Mesenchymal stem cell (in vitro differentiated cells and primary cell): ENCODE measurements around the gene CNPPD1.

Source experiments
- DNase-seq: peaks from one replicate; pipeline ENCODE4 v3.0.0-alpha.2; 2013
- H2AFZ ChIP-seq: one replicate; pipeline ENCODE4 v1.6.1; 2013; ENCODE audit warnings: low read depth, mild to moderate bottlenecking, control low read depth, inconsistent platforms, low read length, moderate library complexity
- H2AK5ac ChIP-seq: 2 replicates; pipeline ENCODE4 v1.6.1; 2013; ENCODE audit warnings: low read length, moderate library complexity, mild to moderate bottlenecking, inconsistent platforms; ENCODE audit not compliant: severe bottlenecking
- H2BK120ac ChIP-seq: one replicate; pipeline ENCODE4 v1.6.1; 2013; ENCODE audit warnings: low read depth, mild to moderate bottlenecking, inconsistent platforms, low read length, moderate library complexity
- H2BK12ac ChIP-seq, 2 experiments: one replicate each; pipeline ENCODE4 v1.6.1; 2013; ENCODE audit warnings: inconsistent platforms in 2 of 2, low read length in 2 of 2, mild to moderate bottlenecking in 2 of 2, moderate library complexity in 2 of 2, control low read depth in 1 of 2
- H2BK15ac ChIP-seq: one replicate; pipeline ENCODE4 v1.6.1; 2013; ENCODE audit warnings: mild to moderate bottlenecking, low read depth, inconsistent platforms; ENCODE audit not compliant: poor library complexity, severe bottlenecking
- H2BK5ac ChIP-seq: 2 replicates; pipeline ENCODE4 v1.6.1; 2013; ENCODE audit warnings: low read depth, mild to moderate bottlenecking, low read length, control low read depth, inconsistent platforms; ENCODE audit not compliant: poor library complexity, severe bottlenecking
- H3K14ac ChIP-seq, 2 experiments: one replicate each; pipeline ENCODE4 v1.6.1; 2013; ENCODE audit warnings: inconsistent platforms in 2 of 2, low read length in 2 of 2, control low read depth in 1 of 2, mild to moderate bottlenecking in 1 of 2, moderate library complexity in 1 of 2
- H3K18ac ChIP-seq, 2 experiments: one replicate each; pipeline ENCODE4 v1.6.1; 2013; ENCODE audit warnings: inconsistent platforms in 2 of 2, low read length in 2 of 2, control low read depth in 1 of 2, low read depth in 1 of 2, mild to moderate bottlenecking in 1 of 2
- H3K23ac ChIP-seq, 2 experiments: one replicate each; pipeline ENCODE4 v1.6.1; 2013; ENCODE audit warnings: inconsistent platforms in 2 of 2, low read length in 2 of 2, mild to moderate bottlenecking in 2 of 2, moderate library complexity in 2 of 2, control low read depth in 1 of 2
- H3K27ac ChIP-seq: 2 replicates; pipeline ENCODE4 v1.5.1; 2013; ENCODE audit warnings: mild to moderate bottlenecking, moderate library complexity, low read length, control low read depth, inconsistent platforms; ENCODE audit not compliant: poor library complexity, severe bottlenecking
- H3K27me3 ChIP-seq, 2 experiments: 2 replicates each; pipeline versions ENCODE4 v1.6.1 to v1.7.0; 2013; ENCODE audit warnings: low read length in 2 of 2, mild to moderate bottlenecking in 2 of 2, moderate library complexity in 2 of 2, control low read depth in 1 of 2, inconsistent platforms in 1 of 2; ENCODE audit not compliant: control insufficient read depth in 1 of 2, insufficient read depth in 1 of 2
- H3K36me3 ChIP-seq, 2 experiments: 2 replicates each; pipeline versions ENCODE4 v1.6.1 to v1.7.0; 2013; ENCODE audit warnings: low read length in 2 of 2, control low read depth in 1 of 2, inconsistent platforms in 1 of 2, low read depth in 1 of 2, mild to moderate bottlenecking in 1 of 2; ENCODE audit not compliant: insufficient read depth in 2 of 2, control insufficient read depth in 1 of 2
- H3K4ac ChIP-seq, 2 experiments: one replicate each; pipeline ENCODE4 v1.6.1; 2013; ENCODE audit warnings: inconsistent platforms in 2 of 2, low read length in 2 of 2, mild to moderate bottlenecking in 2 of 2, moderate library complexity in 2 of 2, control low read depth in 1 of 2, low read depth in 1 of 2
- H3K4me1 ChIP-seq: 2 replicates; pipeline ENCODE4 v1.6.1; 2013; ENCODE audit warnings: low read depth, low read length, control low read depth; ENCODE audit not compliant: control insufficient read depth, insufficient read depth
- H3K4me2 ChIP-seq: 2 replicates; pipeline ENCODE4 v1.6.1; 2013; ENCODE audit warnings: low read length, mild to moderate bottlenecking, inconsistent platforms; ENCODE audit not compliant: poor library complexity, severe bottlenecking
- H3K4me3 ChIP-seq, 2 experiments: 2 replicates each; pipeline versions ENCODE4 v1.5.1 to v1.7.0; 2013; ENCODE audit warnings: low read length in 2 of 2, mild to moderate bottlenecking in 2 of 2, control low read depth in 1 of 2, low read depth in 1 of 2; ENCODE audit not compliant: insufficient read depth in 1 of 2
- H3K79me1 ChIP-seq: replicated peaks from 2 replicates; pipeline ENCODE4 v1.6.1; 2013; ENCODE audit warnings: mild to moderate bottlenecking, control low read depth, low read length, inconsistent platforms; ENCODE audit not compliant: poor library complexity, severe bottlenecking
- H3K9ac ChIP-seq: 2 replicates; pipeline ENCODE4 v1.7.0; 2013; ENCODE audit warnings: mild to moderate bottlenecking, low read length, moderate library complexity
- H3K9me3 ChIP-seq: 2 replicates; pipeline ENCODE4 v1.7.0; 2013; ENCODE audit warnings: mild to moderate bottlenecking, low read length; ENCODE audit not compliant: control insufficient read depth
- H4K8ac ChIP-seq: one replicate; pipeline ENCODE4 v1.6.1; 2013; ENCODE audit warnings: inconsistent platforms, mild to moderate bottlenecking, low read length, moderate library complexity
- H4K91ac ChIP-seq: one replicate; pipeline ENCODE4 v1.6.1; 2013; ENCODE audit warnings: mild to moderate bottlenecking, low read length, inconsistent platforms
- WGBS: methylation state at CpG from one replicate; pipeline ENCODE4 v1.1.7; 2013; ENCODE audit warnings: mixed read lengths; 5-methylcytosine and 5-hydroxymethylcytosine counted together

The CNPPD1 gene

GRCh38 chr2:219127037-219127635 lies 49.6 kb downstream of the CNPPD1 start:
- Histone ChIP-seq H2AK5ac (no peak overlapping the region), H3K4me1 (peaks cover 11% of the 10 kb centered on the region), H3K9ac (no peak overlapping the region), H3K4me3 (no peak overlapping the region), H2BK5ac (no peak overlapping the region), H2AFZ (no peak overlapping the region), H2BK15ac (no peak overlapping the region), H3K9me3 (no peaks in the 10 kb centered on the region), H2BK12ac (no peak overlapping the region), H3K4me2 (no peak overlapping the region), H3K36me3 (no peaks in the 10 kb centered on the region), H4K91ac (no peak overlapping the region), H3K79me1 (peaks cover 3% of the 10 kb centered on the region), H3K23ac (no peak overlapping the region), H3K27me3 (no peaks in the 10 kb centered on the region), H3K4ac (no peak overlapping the region), H2BK120ac (no peak overlapping the region), H3K27ac (no peak overlapping the region), H4K8ac (no peak overlapping the region), H3K14ac (no peak overlapping the region), H3K18ac (no peak overlapping the region)
- DNase-seq: no peak
- whole genome bisulfite sequencing: 49% methylated on average over 2 of the region's 2 CpGs

- H3K4me3 ChIP-seq: no peak overlapping the region
- H2BK12ac ChIP-seq: peak overlapping the region in 1 of 2 experiments; percentile 13
- no peak overlapping the region for H2BK5ac ChIP-seq
- no peak overlapping the region for H2BK120ac ChIP-seq
- H4K8ac ChIP-seq: no peak overlapping the region
- DNase-seq: no peak
- no peak overlapping the region for H3K4me2 ChIP-seq
- no peak overlapping the region for H2AFZ ChIP-seq
- no peaks in the 10 kb centered on the region for H3K36me3 ChIP-seq
- H3K4ac ChIP-seq: no peak overlapping the region
- no peak overlapping the region for H3K14ac ChIP-seq
- peaks cover 11% of the 10 kb centered on the region for H3K4me1 ChIP-seq
- no peak overlapping the region for H3K18ac ChIP-seq
- H2AK5ac ChIP-seq: no peak overlapping the region
- no peaks in the 10 kb centered on the region for H3K27me3 ChIP-seq
- H3K9me3 ChIP-seq: no peaks in the 10 kb centered on the region
- no peak overlapping the region for H3K9ac ChIP-seq
- peaks cover 3% of the 10 kb centered on the region for H3K79me1 ChIP-seq
- H3K27ac ChIP-seq: no peak overlapping the region
- no peak overlapping the region for H3K23ac ChIP-seq
- no peak overlapping the region for H2BK15ac ChIP-seq
- H4K91ac ChIP-seq: no peak overlapping the region
- 90% methylated on average over 3 of the region's 3 CpGs for WGBS
These were observed 50.2 kb downstream of the CNPPD1 start for GRCh38 chr2:219126555-219126954.

DNA sequence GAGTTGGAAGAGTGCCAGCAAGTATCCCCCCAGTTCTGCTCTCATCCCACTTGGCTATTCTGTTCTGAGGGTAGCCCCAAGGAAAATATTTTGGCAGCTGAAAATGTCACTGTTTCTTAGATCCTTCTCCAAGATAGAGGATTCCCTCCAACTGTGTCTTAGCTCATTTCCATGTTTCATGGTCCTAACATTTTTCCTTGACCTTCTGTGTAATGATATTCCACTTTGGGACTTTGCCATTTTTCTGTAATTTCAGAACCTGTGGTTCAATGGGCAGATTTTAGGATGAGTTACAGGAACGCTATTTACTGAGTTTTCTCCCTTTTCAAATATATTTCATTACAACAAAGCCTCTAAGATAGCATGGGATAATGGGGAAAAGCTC lies 50.8 kb downstream of the CNPPD1 start:
- Histone ChIP-seq H3K23ac (no peak overlapping the region), H2BK5ac (no peak overlapping the region), H3K18ac (peak overlapping the region in 1 of 2 experiments; percentile 6), H2AK5ac (no peak overlapping the region), H3K14ac (no peak overlapping the region), H3K9me3 (no peaks in the 10 kb centered on the region), H3K79me1 (peaks cover 3% of the 10 kb centered on the region), H3K27ac (no peak overlapping the region), H2BK12ac (no peak overlapping the region), H2BK120ac (no peak overlapping the region), H3K9ac (no peak overlapping the region), H2BK15ac (no peak overlapping the region), H3K27me3 (no peaks in the 10 kb centered on the region), H3K4me3 (no peak overlapping the region), H3K4me1 (peaks cover 11% of the 10 kb centered on the region), H3K36me3 (no peaks in the 10 kb centered on the region), H4K8ac (no peak overlapping the region), H3K4me2 (no peak overlapping the region), H3K4ac (no peak overlapping the region), H4K91ac (no peak overlapping the region), H2AFZ (no peak overlapping the region)
- no peak for DNase-seq
- no CpG with 5 or more reads among the region's 1 CpG for WGBS

DNA sequence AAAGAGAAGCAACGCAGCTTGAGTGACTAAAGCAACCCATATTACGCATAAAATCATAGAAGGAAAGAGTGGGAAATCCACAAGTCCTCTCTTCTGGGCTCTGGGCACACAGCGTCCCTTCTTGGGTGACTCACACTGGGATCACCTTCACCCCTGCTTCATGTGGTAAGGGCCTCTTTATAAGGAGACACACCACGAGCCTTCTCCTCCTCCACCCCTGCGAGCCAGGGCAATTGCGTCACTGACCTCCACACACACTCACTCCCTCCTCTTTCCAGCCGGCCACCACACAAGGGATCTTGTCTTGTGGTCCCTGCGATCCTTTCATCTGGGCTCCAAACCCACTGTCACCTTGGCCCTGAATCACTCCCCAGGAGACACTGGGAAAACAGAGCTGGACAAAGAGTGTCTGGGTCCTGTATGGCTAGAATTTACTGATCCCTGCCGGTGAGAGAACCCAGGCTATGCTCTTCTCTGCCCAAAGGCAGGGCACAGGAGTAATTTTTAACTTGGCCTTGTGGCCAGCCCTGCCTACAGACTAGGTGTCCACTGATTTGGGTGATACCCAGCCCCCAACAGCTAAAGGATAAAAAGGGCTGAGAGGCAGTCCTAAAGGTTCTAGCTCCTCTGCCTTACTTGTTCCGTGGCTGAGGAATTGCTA lies 51.4 kb downstream of the CNPPD1 start:
- Histone ChIP-seq H3K9ac (peak overlapping the region; percentile 18), H4K8ac (no peak overlapping the region), H3K4me1 (peaks cover 11% of the 10 kb centered on the region), H2BK5ac (no peak overlapping the region), H3K23ac (no peak overlapping the region), H3K9me3 (no peaks in the 10 kb centered on the region), H3K36me3 (no peaks in the 10 kb centered on the region), H2AK5ac (no peak overlapping the region), H3K4me2 (no peak overlapping the region), H3K27ac (no peak overlapping the region), H3K4ac (no peak overlapping the region), H3K14ac (no peak overlapping the region), H3K18ac (peak overlapping the region in 1 of 2 experiments; percentile 6), H4K91ac (no peak overlapping the region), H3K4me3 (no peak overlapping the region), H2BK12ac (no peak overlapping the region), H2BK15ac (no peak overlapping the region), H3K27me3 (no peaks in the 10 kb centered on the region), H2AFZ (no peak overlapping the region), H2BK120ac (no peak overlapping the region), H3K79me1 (peaks cover 3% of the 10 kb centered on the region)
- WGBS: 57% methylated on average over 10 of the region's 10 CpGs
- DNase-seq: peak; percentile 91
